Measurements from ENCODE around the gene FAM120B. TPM values are rescaled to one million over a fixed set of nuclear protein-coding genes. Genes with fewer than 3 reads are reported as not detected.
A peak's percentile ranks its signal among the peaks of the same experiment; 100 is the strongest.

The FAM120B gene
- total RNA-seq, 3 donors from 2014 or later, result 30.7 to 40.0 (median 38.3) TPM

DNA sequence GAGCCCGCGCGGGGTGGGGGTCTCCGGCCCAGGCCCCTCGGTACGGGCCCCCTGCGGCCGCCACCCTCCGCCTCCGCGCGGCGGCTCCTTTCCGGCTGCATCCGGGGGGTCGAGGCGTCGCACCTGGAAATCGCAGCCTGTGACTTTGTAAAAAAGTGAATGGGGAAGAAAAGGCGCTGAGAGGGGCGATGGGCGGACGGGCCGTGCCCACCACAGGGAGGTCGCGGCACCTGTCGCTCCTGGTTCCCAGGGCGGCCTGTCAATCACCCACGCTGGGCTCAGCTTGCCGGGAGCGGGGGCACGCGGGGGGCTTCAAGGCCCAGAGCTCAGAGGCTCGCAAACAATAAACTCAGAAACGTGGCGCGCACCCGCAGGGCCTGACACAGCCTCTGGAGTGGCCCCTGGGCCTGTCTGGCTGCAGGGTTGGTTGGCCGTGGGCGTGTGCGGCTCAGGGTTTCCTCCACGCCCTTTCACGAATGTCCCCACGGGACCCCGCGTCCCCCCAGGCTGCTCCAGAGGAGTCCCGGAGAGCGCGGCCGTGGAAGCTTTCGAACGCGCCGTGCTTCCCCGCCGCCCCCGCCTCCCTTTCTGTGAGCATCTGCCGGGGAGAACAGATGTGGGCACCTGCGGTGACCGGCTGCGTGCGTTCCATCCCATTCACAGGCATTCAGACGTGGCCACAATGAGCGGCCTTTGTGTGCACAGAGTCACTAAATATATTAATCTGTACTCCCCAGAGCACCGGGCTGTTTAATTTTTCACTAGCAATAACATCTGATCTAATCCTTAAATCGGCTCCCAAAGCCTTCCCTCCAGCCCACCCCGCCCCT, 9.6 kb upstream of the FAM120B start:
- Histone ChIP-seq H3K9me3 (no peaks in the 10 kb centered on the region), H3K4me1 (ENCODE audit: low read depth) (peaks cover 35% of the 10 kb centered on the region), H3K4me3 (no peak overlapping the region), H3K36me3 (ENCODE audit: low read depth) (no peaks in the 10 kb centered on the region)
- DNase-seq (peak in 1 of 3 donors; percentile 56), ATAC-seq (peak; percentile 58)
- TF ChIP-seq, protein P1, sequence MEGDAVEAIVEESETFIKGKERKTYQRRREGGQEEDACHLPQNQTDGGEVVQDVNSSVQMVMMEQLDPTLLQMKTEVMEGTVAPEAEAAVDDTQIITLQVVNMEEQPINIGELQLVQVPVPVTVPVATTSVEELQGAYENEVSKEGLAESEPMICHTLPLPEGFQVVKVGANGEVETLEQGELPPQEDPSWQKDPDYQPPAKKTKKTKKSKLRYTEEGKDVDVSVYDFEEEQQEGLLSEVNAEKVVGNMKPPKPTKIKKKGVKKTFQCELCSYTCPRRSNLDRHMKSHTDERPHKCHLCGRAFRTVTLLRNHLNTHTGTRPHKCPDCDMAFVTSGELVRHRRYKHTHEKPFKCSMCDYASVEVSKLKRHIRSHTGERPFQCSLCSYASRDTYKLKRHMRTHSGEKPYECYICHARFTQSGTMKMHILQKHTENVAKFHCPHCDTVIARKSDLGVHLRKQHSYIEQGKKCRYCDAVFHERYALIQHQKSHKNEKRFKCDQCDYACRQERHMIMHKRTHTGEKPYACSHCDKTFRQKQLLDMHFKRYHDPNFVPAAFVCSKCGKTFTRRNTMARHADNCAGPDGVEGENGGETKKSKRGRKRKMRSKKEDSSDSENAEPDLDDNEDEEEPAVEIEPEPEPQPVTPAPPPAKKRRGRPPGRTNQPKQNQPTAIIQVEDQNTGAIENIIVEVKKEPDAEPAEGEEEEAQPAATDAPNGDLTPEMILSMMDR (IDR thresholded peaks at IDR 0.05), result no peak
- intact Hi-C loops (cut with DNase I, micrococcal nuclease), result no loop called here

DNA sequence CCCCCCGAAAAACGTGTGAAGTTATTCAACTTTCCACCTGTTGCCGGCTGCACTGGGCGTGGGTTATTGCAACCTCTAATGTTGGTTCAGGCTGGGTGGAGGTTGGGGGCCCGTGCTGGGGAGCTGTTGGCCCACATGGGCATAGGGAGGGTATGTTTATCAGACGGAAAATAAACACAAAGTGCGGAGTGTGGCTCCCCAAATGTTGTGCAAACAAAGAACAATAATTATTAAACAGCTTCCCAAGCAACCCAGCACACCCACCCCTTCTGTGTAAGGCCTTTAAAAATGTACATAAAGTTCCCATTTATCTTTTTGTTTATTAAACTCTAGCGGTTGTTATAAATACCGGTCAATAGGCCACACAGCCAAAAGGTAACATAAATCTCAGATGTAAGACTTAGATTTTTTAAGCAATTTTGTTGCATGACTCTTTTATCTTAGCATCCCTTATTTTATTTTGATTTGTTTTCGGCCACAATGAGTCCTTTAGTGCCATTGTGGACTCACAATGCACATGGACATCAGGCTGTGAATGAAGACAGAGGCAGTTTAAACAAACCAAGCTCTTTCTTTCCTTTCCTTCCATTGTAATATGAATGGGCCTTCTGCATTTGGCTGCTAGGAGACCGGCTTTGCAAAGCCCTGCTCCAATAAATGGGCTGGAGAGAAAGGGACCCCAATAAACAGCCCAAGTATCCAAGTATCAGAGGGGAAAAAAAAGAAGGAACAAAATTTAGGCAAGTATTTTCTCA, 8.8 kb upstream of the FAM120B start:
- intact Hi-C loops (cut with DNase I, micrococcal nuclease), result no loop called here
- H3K36me3 ChIP-seq (ENCODE audit: low read depth), result no peaks in the 10 kb centered on the region
- peaks cover 29% of the 10 kb centered on the region for H3K4me1 ChIP-seq (ENCODE audit: low read depth)
- no peak overlapping the region for H3K4me3 ChIP-seq
- TF ChIP-seq, protein P1 (IDR thresholded peaks at IDR 0.05), result no peak
- DNase-seq, result peak in 1 of 3 donors; percentile 58
- no peaks in the 10 kb centered on the region for H3K9me3 ChIP-seq
- ATAC-seq, result peak; percentile 51

DNA sequence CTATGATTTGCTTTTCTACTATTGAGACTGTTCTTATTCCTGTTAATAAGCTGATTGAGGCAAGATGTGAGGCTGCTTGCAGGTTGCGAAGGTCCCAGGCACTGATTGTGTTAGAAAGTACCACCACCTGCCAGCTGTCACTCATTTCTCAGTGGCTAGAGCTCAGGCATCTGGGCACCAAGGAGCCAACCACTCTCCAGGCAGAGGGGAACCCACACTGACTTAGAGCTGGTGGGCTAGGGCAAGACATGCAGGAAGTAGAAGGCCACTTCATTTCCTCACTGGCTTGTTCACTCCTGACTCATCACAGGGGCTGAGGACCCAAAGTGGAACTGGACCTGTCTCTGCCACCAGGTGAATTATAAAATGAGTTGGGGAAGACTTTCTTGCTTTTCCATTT, 7.9 kb upstream of the FAM120B start:
- H3K4me3 ChIP-seq, result no peak overlapping the region
- no peaks in the 10 kb centered on the region for H3K36me3 ChIP-seq (ENCODE audit: low read depth)
- peaks cover 22% of the 10 kb centered on the region for H3K4me1 ChIP-seq (ENCODE audit: low read depth)
- ATAC-seq, result no peak
- TF ChIP-seq, protein P1 (IDR thresholded peaks at IDR 0.05), result no peak
- intact Hi-C loops (cut with DNase I, micrococcal nuclease), result no loop called here
- H3K9me3 ChIP-seq, result no peaks in the 10 kb centered on the region
- no peak for DNase-seq

DNA sequence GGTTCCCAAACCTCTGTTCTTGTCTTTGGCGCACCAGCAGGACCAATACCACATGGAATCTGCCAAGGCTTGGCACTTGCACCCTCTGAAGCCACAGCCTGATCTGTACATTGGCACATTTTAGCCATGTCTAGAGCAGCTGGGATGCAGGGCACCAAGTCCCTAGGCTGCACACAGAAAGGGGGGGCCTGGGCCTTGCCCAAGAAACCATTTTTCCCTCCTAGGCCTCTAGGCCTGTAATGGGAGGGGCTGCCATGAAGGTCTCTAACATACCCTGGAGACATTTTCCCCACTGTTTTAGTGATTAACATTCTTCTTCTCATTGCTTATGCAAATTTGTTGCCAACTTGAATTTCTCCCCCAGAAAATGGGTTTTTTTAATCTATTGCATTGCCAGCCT, 5.4 kb upstream of the FAM120B start:
- peaks cover 14% of the 10 kb centered on the region for H3K4me1 ChIP-seq (ENCODE audit: low read depth)
- intact Hi-C loops (cut with DNase I, micrococcal nuclease), result no loop called here
- TF ChIP-seq, protein P1 (IDR thresholded peaks at IDR 0.05), result no peak
- no peaks in the 10 kb centered on the region for H3K9me3 ChIP-seq
- H3K36me3 ChIP-seq (ENCODE audit: low read depth), result no peaks in the 10 kb centered on the region
- no peak for ATAC-seq
- no peak overlapping the region for H3K4me3 ChIP-seq
- no peak for DNase-seq

DNA sequence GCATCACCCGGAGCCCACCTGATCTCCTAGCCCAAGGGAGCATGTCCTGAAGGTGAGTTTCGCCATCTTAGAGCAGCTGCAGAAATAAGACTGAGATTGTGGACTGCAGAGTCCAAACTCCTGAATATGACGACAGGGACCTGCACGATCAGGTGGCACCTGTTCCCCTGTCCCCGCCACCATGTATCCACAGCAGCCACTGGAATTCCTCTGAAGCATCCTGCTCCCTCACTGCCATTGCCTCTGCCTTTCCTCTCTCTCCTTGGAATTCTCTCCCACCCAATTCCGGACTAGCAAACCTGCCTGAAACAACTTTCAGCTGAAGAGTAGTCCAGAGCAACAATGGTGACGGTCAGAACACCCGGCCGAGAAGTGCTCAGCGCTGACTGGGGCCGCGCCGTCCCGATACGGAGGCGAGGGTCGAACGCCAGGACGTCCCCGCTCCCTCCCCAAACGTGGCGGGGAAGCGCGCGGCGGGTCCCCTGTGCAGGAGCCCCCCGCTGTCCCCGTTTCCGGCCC, 694 bp upstream of the FAM120B start:
- TF ChIP-seq, protein P1 (IDR thresholded peaks at IDR 0.05), result no peak
- no peaks in the 10 kb centered on the region for H3K9me3 ChIP-seq
- H3K36me3 ChIP-seq (ENCODE audit: low read depth), result no peaks in the 10 kb centered on the region
- DNase-seq (peak in 1 of 3 donors; percentile 16), ATAC-seq (peak; percentile 30)
- peak overlapping the region; percentile 75 for H3K4me3 ChIP-seq
- intact Hi-C loops (cut with DNase I, micrococcal nuclease), result no loop called here
- peaks cover 24% of the 10 kb centered on the region for H3K4me1 ChIP-seq (ENCODE audit: low read depth)
